ENCODE results near the gene ATPAF2.

GRCh38 chr17:17979778-17980177, 59.2 kb downstream of the ATPAF2 start:
- no peak for TF ChIP-seq CTCF (IDR thresholded peaks at IDR 0.05)
- TF ChIP-seq ZFX (IDR thresholded peaks at IDR 0.05; ENCODE audit: borderline replicate concordance), result no peak
